ENCODE data around the gene AMPD1.

AMPD1 gene
- total RNA-seq, result 0 to 2.2 (median 0) reads per million in 17 experiments

DNA sequence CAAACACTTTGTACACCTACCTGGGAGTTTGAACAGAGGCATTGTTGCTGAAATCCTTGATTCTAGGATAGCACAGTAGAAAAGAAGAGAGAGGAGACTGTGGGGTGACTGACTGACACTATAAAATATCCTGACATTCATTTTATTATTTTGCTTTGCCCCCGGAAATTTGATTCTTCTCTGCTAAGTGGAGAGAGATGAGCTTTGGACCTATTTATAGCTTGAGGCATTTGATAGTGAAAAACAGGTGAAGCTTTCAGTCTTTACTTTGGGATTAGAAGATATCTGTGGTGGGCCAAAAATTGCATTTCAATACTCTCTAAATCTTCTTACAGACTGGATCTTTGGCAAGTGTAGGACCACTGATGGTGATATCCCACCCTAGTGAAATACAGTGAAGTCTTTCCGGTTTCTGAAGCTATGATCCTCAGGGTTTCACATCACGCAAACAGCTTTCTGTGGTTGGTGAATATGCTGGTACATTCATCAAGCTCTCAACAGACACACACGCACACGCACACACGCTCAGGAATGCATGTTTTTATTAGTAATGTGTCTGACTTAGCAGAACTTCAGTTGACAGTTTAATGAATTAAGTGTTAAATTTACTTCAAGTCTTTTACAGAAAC lies at the start of gene AMPD1:
TSS of gene AMPD1 (minus strand) at position 117 of the 629 bp plus-strand sequence. CDS start at position 42, 75 bp downstream.
- DNase-seq, result no peak

DNA sequence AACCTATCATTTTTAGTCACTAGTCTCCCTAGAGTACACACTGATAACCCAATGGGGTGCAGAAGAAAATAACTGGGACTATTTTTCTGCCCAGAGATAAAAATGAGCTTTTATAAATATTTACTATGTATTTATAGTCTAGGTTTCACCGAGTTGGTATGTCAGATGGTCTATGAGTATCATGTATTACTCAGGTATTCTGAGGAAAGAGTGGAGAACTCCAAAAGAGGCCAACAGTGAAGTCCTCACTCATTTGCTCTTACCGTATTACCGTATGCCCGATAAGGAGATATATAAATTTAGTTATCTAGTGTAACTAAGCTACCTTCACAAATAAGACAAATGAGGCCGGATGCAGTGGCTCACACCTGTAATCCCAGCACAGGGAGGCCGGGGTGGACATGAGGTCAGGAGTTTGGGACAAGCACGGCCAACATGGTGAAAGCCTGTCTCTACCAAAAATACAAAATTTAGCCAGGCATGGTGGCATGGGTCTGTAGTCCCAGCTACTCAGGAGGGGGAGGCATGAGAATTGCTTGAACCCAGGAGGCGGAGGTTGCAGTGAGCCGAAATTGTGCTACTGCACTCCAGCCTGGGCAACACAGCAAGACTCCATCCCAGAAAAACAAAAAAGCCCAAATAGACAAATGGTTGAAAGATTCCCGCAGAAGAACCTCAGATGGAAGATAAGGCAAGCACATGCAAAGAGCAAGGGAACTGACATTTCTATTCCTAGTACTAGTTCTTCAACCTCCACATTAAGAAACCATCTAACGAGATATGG lies 46.8 kb upstream of the AMPD1 start:
- DNase-seq, result no peak

DNA sequence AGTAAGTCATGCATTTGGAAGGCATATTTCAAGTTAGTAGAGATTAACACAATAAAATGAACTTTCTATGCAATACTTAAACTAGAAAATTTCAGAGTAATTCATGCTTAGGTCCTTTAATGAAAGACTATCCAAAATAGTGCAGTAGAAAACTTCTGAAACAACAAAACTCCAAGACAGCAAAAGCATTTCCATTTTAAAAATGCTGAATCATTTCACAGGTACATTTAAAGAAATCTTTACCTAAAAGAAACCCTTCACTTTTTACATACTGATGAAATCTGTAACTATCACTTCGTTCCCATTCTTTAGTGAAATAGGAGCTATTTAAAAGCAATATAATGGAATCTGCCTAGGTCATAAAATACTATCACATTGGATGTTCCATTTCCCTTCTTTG lies 45.0 kb upstream of the AMPD1 start:
- DNase-seq, result no peak

DNA sequence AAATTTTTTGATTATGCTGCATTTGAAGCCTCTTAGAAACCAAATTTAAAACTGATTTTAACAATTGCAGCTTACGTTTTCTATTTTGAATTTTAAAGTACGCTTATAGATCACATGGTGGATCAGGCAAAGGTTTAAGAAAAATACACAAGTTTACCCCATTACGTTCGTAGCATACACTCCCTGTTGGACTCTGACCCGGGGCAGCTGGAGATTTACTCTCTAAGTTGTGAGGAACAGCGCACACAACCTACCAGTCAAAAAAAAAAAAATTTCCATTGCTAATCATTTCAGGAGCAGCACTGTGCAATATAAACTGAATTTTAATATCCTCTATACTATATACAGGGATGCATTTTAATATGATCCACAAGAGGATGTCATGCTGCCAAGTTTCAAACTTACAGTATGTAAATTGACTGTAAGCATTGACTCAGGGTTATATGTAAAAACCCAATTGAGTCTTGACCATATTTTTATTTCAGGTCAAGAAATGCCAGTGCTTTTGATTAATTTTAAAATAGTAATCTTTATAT lies 42.0 kb upstream of the AMPD1 start:
- DNase-seq, result no peak

DNA sequence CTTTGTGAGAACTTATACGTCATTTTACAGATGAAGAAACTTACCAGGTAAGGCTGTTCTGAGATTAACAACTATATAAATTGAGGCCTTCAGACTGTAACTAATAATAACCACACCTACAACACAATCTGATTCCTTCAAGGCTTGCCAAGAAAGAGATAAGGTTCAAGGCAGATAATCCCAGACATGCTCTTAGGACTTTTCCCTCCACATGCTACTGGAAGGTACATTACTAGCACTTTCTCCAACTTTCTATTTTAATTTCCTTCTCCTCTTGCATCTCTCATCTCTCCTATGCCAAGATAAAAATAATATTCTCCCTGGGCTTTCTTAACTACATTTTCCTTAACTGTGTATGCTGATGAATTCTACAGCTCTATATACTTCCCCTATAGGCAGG lies 40.1 kb upstream of the AMPD1 start:
- no peak for DNase-seq

DNA sequence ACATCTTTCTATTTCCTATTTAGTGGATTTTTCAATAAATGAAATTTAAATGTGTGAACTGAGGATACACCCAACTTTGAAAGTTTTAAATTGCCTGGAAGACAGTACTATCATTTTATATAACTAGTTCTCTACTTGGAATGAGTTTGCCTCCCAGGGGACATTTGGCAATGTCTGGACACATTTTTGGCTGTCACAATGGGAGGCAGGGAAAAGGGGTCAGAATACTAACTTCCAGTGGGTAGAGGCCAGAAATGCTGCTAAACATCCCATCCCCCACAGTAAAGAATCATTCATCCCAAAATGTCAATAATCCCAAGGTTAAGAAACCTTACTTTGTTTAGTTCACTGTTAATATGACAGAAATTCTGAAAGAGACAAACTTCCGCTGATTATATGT lies 34.4 kb upstream of the AMPD1 start:
- DNase-seq, result no peak

DNA sequence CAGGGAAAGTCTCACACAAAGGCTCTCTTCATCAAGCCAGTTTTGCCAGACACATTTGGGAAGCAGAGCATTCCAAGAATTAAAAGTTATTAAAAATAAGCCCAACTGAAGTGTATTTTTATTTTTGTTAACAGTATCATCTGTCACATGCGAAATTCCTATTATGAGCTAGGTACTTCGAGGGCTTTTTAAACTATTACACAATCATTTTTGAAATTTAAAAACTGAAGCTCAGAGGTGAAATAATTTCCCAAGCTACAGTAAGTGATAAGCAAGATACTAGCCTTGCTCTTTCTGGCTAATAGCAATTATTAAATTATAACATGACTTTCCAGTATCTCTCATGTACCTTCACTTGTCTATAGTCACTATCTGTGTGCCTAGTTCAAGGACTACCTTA lies 33.2 kb upstream of the AMPD1 start:
- DNase-seq, result no peak

DNA sequence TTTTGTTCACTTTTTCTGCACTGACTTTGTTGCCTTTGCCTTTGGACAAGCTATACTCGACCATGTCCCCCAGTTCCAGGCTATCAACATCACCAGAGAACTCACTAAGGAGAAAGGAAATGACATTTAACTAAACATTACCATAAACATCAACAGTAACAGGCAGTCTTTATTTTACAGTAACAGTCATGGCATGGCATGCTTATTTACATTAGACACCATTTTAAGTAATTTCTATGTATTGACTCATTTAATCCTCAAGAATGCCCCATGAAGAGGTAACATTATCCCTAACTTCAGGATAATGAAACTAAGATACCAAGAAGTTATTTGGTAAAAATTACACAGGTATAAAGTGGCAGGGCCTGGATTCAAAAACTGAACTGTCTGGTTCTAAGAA lies 29.9 kb upstream of the AMPD1 start:
- DNase-seq, result no peak

DNA sequence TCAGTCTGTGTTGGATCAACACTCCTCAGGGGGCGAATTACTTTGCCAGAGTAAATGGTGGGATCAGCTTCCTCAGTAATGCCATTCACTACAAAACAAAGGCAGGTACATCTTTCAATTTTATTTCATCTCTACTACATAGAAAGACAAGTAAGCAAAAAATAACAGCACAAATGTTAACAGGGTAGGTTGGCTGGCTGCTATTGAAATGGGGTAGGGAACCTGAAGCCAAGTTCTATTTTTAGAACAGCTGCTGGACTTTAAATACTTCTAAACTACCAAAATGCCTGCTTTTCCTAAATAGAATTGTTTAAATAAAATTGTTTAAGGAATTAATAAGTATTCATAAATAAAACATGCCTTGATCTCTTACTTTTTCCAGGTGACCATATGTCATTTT lies 28.6 kb upstream of the AMPD1 start:
- no peak for DNase-seq

DNA sequence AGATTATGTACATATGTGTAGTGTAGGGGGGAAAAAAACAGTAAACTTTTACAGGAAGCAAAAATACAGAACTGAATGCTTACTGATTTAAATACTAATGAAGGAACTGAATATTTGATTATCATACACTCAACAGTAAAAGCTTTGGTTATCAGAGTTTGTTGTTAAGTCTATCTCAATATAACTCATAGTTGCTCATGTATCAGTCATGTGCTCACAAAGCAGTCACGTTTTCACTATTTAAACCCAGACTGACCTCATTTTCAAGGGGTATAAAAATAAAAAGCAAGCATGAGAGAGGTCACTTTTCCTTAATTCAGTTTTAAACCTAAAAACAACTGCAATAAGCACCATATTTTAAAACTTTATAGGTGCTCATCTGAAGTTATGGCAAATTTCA lies 28.1 kb upstream of the AMPD1 start:
- no peak for DNase-seq

DNA sequence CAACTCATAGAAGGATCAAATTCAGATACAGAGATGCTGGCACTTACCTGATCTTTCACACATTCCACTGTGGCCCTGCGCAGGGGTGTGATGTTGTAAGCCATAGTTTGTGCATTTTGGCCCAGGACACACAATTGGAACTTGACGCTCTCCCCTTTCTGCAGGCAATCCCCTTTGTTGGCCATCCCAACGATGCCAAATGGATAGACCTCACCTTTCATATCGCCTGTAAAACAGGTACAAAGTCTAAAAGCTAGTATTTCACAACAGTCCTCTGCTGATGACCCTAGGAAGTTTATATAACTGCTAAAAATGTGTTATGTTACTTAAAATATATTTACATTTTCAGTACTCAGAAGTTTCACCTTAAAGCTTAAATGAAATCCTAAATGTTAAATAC lies 25.1 kb upstream of the AMPD1 start:
- DNase-seq, result no peak

DNA sequence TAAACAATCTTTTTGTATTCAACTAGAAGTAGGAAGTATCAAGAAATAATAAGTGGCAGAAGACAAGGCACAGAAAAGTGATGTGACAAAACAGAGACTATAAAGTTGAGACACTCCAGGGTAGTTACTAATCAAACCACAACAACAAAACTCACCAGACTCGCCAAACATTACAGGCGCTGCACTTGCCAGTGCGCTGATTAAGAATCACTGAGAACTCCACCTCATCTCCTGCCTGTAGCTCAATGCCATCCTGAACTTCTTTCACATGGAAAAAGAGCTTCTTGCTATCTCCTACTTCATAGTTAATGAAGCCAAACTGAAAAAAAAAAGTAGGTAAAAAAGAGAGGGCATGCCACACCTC lies 24.1 kb upstream of the AMPD1 start:
- no peak for DNase-seq

DNA sequence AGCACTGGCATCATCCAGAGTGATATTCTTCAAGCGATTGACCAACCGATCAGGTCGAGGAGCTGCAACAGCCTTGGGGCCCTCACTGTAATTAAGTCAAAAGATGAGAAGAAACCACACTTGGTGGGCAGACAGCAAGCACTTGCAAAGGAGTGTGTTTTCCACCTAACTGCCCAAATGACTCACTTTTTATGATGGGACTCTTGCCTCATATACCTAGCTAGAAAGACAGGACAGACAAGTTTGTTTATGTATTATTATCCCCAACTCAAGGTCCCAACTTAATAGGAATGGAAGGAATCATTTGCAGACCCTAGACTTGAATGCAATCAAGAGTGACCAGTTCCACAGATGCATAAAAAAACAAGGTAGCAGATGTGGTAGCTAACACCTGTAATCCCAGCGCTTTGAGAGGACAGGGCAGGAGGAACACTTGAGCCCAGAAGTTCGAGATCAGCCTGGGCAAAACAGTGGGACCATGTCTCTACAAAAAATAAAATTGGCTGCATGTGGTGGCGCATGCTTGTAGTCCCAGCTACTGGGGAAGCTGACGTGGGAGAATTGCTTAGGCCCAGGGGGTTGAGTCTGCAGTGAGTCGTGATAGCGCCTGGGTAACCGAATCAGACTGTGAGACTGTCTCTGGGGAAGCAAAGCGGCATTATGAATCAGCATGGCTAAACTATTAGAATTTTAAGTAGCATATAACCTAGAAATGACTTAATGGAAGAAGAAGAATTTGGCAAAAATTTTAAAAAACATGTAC lies 23.5 kb upstream of the AMPD1 start:
- peak in 1 of 4 experiments; percentile 3 for DNase-seq

DNA sequence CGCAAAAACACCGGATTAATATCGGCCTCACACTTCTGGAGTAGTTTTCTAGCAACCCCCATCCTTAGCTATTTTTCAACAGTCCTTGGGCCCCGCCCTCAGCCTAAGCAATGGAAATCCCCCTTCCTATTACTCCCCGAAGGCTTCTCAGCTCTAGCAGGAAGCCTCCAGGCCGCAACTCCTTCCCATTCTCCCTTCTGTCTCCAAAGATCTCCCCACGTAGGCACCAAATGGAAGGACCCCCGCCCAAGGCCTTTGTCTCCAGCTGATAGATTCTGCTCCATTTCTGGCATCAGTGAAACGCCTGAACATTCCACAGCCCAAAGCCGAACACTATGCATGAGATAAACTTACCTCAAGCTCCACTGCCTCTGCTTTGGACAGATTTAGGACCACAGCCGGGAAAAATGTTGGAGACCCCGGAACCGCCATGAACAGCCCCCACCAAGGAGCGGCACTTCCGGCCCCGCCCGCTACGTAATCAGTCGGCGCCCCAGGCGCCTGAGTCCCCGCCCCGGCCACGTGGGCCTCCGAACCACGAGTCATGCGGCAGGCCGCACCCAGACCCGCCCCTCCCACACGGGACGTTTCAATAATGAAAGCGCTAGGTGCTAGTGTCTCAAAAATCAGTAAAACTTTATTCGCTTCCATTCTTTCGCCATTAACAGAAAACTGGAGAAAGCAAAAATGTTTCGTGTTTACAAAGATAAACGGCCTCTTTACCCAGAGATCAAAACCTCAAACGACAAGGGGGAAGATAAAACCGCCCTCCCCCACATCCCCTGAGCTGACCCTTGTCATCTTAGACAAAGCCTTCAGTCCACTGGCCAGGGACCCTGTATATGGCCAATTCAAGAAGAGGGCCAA lies 21.2 kb upstream of the AMPD1 start, which contains the start of gene NRAS:
TSS of gene NRAS (minus strand) at position 468 of the 867 bp plus-strand sequence. CDS start 611 bp downstream, outside the sequence.
- peak; percentile 96 to 99 (median 98) for DNase-seq

DNA sequence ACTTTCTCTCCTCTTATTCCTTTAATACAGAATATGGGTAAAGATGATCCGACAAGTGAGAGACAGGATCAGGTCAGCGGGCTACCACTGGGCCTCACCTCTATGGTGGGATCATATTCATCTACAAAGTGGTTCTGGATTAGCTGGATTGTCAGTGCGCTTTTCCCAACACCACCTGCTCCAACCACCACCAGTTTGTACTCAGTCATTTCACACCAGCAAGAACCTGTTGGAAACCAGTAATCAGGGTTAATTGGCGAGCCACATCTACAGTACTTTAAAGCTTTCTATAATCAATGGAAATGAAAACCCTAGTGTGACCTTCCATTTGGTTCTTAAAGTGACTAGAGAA lies 20.6 kb upstream of the AMPD1 start:
- DNase-seq, result peak in 3 of 4 experiments; percentile 4 to 5 (median 5)

DNA sequence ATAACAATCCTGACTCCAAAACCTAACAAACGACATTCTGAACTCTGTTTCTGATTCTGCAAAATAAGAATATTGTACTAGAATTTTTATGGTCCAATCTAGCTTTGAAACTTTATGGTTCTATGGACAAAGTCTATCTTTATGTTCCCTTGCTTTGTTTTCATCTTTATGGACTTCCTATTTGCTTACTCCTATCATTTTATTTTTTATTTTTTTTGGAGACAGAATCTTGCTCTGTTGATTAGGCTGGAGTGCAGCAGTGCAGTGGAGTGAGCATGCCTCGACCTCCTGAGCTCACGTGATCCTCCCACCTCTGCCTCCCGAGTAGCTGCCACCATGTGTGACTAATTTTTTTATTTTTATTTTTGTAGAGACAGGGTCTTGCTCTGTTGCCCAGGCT lies 17.6 kb upstream of the AMPD1 start:
- DNase-seq, result no peak

DNA sequence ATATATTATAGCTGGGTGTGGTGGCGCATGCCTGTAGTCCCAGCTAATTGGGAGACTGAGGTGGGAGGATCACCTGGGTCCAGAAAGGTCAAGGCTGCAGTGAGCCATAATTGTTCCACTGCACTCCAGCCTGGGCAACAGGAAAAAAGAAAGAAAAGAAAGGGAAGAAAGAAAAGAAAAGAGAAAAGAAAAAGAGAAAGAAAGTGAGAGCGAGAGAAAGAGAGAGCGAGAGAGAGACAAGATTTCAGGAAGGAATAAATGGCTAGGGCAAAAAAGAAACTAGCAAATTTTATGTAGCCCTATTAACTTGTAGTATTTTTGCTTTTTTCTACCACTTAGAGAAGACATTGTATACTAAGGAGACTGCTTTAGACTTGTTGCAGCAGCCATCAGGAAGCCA lies 15.0 kb upstream of the AMPD1 start:
- no peak for DNase-seq

DNA sequence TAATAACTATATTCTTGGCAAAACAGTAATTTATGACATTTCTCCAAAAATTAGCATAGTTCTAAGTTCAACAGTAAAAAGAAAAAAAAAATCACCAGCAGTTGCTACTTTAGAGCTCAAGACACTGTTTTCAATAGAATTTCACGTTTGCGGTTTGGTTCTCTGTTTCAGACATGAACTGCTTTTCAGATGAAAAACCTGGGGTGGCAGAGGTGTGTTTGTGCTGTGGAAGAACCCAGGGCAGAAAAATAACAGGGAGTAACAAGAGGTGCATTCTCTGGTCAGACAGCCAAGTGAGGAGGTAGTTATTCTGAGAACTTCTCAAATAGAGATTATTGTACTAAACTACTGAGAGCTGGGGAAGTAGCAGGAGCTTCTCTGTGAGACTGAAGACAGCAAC lies 12.3 kb upstream of the AMPD1 start:
- no peak for DNase-seq

DNA sequence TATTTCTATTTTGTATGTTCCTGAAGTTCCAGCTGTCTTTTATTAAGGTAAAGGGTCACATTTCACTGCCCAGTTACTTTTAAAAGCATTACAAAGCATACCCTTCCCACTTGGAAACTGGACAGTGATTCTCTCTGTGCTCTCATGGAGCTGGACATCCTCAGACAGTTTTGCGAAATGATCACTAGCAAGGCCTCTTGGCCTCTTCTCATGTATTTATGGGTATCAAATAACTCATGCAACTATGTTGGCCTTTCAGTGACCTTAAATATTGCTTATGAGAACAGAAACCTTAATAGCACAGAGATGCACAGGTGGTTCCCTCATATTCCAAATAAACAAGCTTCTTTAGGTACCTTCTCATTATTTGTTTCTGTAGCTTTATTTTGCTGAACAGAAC lies 7.9 kb upstream of the AMPD1 start:
- no peak for DNase-seq

DNA sequence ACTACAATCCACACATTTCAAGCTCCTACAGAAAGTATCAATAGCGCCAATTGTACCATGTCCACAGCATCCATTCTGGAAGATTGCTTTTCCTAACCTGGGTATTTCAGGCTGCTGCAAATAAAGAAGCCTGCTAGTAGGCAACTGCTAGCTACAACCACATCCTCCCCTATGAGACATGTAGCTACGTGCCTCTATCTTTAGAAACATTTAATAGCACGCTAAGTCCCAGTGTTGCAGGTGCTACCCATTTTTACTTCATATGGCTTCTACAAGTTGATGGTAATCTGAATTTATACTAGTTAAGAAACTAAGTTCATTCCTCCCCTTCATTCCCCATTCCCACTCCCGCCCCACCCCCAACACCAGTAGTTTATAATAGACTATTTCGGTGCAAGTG lies 7.4 kb upstream of the AMPD1 start:
- DNase-seq, result no peak

DNA sequence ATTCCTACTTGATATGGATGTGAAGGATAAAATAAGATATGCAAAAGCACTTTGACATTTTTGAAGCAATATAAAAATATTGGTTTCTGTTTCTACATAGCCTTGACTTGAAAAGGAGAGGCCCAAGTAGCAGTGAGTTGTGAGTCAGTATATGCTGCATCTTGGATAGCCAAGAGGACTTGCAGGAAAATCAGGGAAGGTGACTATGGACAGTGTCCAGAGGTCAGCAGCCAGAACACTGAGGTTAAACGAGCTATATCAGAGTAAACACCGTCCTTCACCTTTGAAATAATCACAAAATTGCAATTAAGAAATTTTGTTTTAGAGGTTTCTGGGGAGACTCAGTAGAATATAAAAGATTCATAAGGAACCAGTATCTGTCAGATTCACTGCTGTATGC lies 6.6 kb upstream of the AMPD1 start:
- DNase-seq, result no peak

DNA sequence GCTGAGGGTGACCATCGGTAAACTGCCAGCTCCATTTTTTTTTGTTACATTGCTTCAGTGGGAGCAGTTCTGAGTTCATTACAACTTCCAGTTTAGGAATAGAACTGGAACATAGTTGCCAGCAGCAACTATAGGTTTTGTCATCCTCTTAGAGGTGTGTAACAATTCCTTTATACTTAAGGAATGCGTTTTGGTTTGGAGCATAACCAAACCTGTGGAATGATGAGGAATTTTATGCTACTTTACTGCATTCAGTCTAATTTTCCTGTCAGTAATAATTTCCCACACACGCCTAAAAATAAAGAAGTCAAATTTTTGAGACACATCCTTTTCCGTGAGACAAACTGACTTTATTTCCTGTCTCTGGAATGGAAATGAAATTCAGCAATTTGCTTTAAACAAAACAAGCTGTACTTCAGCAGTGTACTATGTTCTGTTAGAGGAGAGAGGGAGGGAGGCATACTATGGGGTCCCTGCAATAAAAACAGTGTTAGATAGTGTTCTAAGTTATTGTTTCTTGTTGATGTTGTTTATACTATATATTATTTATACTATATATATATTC lies 4.8 kb upstream of the AMPD1 start:
- peak in 2 of 4 experiments; percentile 27 to 28 for DNase-seq

Data from suppressor macrophage (primary cell).